GM04504 (cell line): ENCODE results near the gene IL17REL.
A peak's percentile ranks its signal among the peaks of the same experiment; 100 is the strongest.
"Not testable (repeated sequence)": the region's sequence is repeated elsewhere in the genome, so short reads cannot be mapped to it uniquely, and the experiment has no call there.

Source experiments
- DNase-seq: peaks from one replicate; pipeline ENCODE4 v3.0.0-alpha.2; 2012; ENCODE audit warnings: low read depth

The IL17REL gene

DNA sequence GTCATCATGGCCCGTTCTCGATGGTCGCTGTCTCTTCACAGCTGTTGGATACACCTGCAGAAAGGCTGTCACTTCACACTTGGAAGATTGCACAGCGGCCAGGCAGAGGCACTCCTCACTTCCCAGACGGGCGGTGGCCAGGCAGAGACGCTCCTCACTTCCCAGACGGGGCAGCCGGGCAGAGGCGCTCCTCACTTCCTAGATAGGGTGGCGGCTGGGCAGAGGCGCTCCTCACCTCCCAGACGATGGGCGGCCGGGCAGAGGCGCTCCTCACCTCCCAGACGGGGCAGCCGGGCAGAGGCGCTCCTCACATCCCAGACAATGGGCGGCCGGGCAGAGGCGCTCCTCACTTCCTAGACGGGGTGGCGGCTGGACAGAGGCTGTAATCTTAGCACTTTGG, 22.7 kb downstream of the IL17REL start:
- not testable (repeated sequence) for DNase-seq

GRCh38 chr22:49986325-49986724, 26.2 kb downstream of the IL17REL start:
- no peak for DNase-seq

DNA sequence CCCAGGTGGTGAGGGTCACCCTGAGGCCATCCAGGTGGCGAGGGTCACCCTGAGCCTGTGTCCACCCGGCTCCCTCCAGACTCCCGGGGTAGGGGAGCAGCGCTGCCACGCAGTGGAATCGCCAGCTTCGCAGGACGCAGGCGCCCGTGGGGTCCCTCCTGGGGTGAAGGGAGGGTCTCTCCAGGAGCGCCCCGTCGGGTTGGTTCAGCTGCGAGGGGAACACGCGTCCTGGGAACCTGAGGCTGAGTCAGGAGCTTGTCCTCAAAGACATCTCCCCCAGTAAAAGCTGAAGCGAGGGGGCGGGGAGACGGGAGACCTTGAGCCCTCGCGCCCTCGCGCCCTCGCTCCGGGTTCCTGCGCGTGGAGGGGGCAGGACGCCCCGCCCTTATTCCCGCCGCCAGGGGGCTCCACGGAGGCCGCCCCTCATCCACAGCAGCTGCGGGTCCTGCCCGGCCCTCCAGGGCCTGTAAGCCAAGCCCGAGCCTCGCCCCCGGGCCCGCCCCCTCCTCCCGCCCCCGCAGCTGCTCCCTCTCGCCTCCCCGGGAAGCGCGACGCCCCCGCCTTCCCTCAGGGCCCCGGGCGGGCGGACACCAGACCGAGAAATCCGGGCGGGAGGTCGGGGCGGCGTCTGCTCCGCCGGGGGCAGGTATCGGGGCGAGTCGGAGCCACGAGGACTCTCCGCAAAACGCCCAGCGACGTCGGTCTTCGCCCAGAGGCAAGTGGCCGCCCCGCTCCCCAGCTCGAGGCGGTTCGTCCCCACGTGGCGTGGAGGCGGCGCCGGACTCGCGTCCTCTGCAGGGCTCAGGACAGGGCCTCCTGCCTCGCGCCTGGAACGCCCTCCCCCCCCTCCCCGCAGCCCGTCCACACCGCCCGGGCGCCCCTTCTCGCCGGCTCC, 29.2 kb downstream of the IL17REL start:
- no peak for DNase-seq

- DNase-seq, result not testable (repeated sequence)
Observed at GRCh38 chr22:49981799-49982198, 30.8 kb downstream of the IL17REL start.

DNA sequence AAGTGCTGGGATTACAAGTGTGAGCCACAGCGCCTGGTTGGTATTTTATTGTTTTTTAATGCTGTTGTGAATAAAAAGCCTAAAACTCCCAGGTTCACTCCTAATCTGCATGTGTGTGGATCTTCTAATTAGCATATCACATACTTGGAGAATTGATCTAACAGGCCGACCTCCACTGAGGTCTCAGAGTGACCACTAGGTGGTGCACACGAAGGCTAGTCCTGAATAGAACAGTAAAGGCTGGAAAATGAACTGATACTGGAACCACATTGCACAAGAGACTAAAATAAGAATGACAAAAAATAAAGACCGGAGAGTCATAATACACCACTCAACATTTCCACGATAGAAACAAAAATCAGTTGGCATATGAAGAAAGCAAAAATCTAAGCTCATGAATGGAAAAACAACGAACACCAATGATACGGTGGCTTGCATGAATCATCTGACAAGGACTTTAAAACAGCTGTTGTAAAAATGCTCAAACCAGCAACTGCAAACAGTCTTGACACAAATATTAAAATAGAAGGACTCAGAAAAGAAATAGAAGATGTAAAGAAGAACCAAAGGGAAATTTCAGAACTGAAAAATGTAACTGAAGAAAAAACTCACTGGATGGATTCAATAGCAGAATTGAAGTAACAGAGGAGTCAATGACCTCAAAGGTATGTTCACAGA, 32.8 kb downstream of the IL17REL start:
- DNase-seq, result no peak

DNA sequence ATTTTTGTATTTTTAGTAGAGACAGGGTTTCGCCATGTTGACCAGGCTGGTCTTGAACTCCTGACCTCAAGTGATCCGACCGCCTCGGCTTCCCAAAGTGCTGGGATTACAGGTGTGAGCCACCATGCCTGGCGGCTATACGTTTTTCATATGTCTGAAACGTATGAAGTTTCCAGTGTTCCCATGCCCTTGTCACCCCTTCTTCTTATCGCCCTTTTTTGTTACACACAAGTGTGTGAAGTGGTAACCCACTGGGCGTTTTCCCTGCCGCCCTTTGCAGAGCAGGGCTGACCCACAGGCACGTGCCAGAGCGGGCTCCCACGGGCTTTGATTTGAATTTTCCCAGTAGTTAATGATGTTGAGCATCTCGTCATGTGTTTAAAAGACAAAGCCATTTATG, 35.0 kb downstream of the IL17REL start:
- DNase-seq, result no peak

DNA sequence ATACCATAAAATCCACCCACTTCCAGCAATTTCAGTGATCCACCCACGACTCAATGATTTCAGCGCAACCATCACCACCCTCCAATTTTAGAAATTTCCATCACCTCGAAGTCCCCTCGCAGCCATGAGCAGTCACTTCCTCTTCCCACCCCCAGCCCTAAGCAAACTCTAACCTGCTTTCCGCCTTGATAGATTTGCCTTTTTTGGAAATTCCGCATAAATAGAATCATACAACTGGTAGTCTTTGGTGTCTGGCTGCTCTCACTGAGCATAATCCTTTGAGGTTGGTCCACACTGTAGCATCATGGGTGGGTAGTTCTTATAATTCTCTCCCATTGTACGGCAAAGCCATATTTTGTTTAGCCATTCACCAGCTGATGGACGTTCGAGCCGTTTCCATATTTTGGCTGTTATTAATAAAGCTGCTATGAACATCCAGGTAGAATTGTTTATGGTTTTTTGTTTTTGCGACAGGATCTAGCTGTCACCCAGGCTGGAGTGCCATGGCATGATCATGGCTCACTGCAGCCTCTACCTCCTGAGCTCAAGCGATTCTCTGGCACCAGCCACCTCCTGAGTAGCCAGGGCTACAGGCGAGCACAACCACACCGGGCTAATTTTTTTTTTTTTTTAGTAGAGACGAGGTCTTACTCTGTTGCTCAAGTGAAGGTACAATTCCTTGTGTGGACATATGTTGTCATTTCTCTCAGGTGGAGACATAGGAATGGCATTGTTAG, 36.0 kb downstream of the IL17REL start:
- DNase-seq, result no peak

GRCh38 chr22:49975543-49976389, 36.8 kb downstream of the IL17REL start:
- DNase-seq, result no peak

- no peak for DNase-seq
Observed at GRCh38 chr22:49973018-49973961, 39.3 kb downstream of the IL17REL start.

GRCh38 chr22:49972163-49973017, 40.2 kb downstream of the IL17REL start:
- DNase-seq, result no peak

GRCh38 chr22:49971232-49972162, 41.1 kb downstream of the IL17REL start:
- DNase-seq, result no peak

GRCh38 chr22:49970528-49971231, 41.9 kb downstream of the IL17REL start:
- peak; percentile 91 for DNase-seq

DNA sequence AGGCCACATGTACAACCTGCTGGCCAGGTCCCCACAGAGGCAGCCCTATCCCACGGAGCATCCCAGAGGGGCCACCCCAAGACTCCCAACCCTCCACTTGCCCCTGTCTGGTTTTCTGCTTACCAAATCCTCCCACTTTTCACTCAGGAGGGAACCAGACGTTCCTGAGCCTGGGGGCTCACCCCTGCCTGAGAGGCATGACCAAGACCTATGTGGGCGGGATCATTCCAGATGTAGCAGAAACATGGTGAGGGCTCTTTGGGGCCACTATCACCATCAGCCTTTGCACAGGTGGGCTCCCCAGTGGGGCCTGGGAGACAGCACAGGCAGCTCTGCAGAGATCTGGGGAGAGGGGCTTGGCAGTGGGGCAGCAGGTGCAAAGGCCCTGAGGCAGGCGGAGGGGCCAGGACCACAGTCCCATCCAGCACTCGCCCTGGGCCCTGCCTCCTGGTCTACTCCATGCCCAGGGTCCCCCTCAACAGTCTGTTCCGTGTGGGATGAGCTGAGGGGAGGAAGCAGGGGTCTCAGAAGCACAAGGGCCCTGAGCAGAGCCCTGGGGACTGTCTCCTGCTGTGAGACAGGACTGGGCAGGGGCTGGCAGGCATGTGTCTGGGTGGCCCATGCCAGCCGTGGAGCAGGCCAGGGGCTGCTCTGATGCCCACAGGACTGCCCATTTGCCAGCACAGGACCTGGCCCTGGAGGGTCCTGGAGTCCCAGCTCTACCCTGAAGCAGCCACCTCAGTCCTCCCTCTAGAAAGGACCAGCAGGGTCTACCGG, 42.6 kb downstream of the IL17REL start:
- DNase-seq, result no peak

- DNase-seq, result no peak
Observed at GRCh38 chr22:49968831-49969661, 43.5 kb downstream of the IL17REL start.

GRCh38 chr22:49968313-49968830, 44.2 kb downstream of the IL17REL start:
- no peak for DNase-seq

- DNase-seq, result no peak
Observed at GRCh38 chr22:49967706-49968208, 44.8 kb downstream of the IL17REL start.
